Measurements from ENCODE around the gene POLR3F.
"Not testable (repeated sequence)": the region's sequence is repeated elsewhere in the genome, so short reads cannot be mapped to it uniquely, and the experiment has no call there.

POLR3F gene, protein sequence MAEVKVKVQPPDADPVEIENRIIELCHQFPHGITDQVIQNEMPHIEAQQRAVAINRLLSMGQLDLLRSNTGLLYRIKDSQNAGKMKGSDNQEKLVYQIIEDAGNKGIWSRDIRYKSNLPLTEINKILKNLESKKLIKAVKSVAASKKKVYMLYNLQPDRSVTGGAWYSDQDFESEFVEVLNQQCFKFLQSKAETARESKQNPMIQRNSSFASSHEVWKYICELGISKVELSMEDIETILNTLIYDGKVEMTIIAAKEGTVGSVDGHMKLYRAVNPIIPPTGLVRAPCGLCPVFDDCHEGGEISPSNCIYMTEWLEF

DNA sequence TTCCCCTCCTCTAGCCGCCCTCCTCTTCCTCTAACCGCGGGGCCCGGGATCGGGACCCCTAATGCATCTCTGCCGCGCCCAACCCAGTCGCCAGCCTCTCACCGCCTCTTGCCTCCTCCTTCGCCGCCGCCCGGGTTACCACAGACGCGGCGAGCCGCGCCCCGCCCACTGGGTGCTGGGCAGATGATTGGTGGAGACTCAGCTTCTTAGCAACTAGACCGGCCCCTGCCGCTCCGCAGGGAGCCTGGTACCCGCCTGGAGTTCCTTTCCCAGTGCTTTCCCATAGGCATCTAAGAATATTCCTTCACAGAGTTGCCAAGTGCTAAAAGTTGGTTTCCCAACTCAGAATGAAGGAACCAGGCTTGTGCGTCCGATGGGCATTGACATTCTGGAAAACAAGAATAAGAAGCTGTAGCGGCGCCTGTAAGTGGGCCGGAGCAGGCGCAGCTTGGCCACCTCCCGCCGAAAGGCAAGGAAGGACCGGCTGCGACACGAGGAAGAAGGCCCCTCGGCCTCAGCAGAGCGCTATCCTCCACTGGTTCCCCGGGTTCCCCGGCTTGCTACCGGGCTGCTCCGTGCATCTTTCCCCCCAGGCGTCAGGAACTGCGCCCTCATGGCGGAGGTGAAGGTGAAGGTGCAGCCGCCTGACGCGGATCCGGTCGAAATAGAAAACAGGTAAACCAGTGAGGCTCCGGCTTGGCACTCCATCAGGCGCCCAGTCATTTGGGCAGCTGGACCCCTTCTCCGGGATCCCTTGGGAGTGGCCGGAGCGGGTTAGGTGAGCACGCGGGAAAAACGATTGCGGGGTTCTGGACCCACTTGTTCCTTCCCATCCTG lies at the start of gene POLR3F, which contains the start of gene DZANK1:
POLR3F (plus strand) TSS at position 497 of the 837 bp plus-strand sequence; CDS start at position 614, 117 bp downstream.
DZANK1 (minus strand) TSS at position 137 of the 837 bp plus-strand sequence. CDS start 1,672 bp downstream, outside the sequence.
- peak; percentile 95 for DNase-seq

DNA sequence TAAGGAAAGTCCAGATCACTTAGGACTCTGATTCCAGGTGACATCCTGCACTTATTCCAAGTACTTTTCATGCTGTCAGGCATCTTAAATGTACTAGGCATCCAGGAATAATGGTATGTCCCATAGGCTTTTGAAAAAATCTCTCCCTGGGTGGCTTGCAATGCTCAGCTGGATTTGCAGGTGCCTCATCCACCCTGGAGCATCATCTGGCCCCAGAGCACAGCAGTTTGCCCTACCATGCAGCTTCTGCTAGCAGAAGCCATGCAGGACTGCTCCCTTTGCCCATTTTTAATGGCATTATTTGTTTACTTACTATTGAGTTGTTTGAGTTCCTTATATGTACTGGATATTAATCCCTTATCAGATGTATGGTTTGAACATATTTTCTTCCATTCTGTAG lies 45.6 kb upstream of the POLR3F start:
- DNase-seq, result no peak

DNA sequence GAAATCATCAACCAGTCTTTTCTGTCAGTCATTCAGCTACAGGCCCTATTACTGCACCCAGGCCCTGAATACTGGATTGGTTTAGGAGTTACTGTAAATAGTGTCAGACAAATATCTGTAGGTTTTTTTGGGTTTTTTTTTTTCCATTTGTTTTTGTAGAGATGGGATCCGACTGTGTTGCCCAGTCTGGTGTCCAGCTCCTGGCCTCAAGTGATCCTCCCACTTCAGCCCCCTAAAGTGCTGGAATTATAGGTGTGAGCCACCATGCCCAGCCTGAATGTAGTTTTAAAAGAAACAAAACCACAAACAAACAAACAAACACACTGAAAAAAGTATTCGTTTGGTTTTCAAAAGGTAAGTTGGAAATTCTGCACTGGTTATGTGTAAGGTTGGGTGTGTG lies 40.0 kb upstream of the POLR3F start:
- DNase-seq, result no peak

DNA sequence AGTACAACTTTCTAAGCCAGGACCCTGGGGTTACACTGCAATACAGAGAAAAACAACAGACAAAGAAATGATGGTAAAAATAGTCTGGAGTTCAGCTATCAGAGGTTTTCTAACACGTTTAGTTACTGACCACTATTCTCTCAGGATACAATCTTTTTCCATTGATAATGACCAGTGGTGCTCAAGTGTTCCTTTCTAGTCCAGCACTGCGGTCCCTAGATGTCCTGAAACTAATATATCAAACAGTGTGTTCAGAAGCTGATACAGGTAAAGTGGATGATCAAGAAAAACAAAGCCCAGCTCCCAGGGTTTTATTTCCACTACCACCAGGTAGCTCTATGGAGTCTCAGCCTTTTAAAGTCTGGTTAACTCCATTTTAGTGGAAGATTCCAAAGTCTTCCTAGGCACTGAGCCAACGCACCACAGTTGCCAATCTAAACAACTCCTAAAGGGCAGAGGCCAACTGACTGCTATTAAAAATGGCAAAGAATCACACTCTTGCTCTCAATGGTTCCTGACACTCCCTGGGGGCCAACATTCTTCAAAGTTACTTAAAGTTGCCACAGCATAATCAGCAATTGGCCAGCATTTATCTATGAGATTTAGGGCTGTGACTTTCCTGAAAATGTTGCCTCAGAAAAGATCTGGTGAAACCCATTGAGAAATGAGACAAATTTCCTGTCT lies 38.6 kb upstream of the POLR3F start:
- no peak for DNase-seq

DNA sequence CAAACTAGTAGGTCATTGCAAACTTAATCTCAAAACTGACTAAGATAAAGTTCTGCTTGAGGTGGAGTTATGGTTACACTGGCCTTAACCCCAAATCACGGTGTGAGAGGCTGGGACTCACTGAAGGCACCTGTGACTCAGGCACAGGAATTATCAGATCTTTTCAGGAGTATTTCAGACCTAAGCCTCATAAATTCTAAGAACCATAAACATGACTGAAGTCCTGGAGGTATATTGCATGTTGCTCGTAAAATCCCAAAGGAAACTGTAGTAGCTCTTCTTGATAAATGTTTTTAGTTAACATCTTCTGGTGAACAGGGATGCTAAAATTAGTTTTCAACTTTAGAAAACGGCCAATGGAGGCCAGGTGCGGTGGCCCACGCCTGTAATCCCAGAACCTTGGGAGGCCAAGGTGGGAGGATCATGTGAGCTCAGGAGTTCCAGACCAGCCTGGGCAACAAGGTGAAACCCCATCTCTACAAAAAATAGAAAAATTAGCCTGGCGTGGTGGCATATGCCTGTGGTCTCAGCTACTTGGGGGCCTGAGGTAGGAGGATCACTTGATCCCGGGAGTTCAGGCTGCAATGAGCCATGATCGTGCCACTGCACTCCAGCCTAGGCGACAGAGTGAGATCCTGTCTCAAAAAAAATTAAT lies 36.9 kb upstream of the POLR3F start:
- no peak for DNase-seq

DNA sequence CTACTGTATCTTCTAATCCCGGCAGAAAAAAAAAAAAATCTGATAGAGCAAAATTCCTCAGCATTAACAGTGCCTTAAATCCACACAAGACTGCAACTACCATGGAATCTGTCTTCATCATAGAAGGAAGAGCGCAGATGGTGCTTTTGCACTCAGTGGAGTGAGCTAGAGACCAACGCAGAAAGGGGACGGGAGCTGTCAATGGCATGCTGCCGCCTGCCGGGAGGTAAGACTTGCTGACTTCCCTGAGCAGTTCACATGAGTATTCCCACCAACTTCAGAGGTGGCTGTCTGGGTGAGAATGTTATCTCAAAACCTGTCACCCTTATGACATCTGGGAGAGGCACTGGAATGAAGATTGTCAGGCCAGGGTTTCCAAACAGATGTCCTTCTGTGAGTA lies 36.0 kb upstream of the POLR3F start:
- DNase-seq, result no peak

DNA sequence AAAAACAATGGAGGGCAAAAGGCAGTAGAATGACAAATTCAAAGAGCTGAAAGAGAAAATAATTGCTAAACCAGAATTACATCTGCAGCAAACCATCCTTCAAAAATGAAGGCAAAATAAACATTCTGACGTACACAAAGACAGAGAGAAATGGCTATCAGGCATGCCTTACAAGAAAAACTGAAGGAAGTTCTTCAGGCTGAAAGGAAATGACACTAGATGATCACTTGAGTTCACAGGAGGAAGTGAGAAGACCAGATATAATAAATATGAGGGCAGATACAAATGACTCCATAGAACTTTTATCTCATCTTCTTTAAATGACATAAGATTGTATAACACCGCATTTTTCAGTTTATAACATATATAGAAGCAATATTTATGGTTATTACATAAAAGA lies 30.3 kb upstream of the POLR3F start:
- DNase-seq, result no peak

DNA sequence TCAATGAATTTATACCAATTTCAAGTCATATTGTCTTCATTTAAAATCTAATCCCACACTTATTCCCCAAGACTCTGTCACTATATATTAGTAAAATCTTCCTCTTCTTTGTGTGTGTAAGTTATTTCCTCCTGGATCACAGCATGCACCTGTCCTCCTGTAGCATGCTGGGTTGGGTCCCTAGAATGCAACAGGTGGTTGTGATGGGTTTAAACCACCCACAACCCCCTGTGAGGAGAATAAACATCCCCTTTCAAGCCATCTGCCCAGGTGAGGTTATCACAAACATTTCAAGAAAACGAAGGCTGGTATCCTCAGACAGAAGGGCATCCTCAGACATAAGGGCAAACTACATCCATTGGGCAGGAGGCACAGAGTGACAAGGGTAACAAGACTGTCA lies 26.8 kb upstream of the POLR3F start:
- DNase-seq, result no peak

DNA sequence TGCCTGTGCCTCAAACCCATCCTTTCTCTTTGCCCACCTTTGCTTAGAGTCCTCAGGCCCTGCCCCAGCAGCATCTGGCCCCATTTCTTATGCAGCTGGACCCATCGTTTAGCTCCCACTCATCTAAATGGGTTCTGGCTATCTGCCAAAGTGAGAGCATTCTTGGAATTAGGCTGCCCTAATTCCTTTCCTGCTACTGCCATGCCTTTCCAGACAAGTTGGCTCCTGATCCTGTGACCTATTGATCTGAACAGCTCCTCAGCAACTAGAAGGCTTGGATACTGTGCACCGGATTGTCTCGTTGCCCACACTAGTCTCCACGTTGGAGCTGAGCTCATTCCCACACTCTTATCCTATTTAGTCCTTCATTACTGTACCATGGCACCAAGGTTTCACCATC lies 23.3 kb upstream of the POLR3F start:
- DNase-seq, result no peak

DNA sequence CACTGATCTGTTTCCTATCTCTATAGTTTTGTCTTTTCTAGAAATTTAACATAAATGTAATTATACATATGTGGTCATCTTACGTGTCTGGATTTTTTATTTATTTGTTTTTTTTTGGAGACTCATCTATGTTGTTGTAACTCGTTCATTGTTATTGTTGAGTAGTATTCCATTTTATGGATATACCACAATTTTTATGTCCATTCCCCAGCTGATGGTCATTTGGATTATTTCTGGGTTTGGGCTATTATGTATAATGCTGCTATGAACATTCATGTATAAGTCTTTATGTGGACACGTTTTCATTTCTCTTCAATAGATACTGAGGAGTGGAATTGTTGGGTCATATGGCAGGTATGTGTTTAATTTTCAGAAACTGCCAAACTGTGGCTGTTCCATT lies 10.6 kb upstream of the POLR3F start:
- DNase-seq, result no peak

DNA sequence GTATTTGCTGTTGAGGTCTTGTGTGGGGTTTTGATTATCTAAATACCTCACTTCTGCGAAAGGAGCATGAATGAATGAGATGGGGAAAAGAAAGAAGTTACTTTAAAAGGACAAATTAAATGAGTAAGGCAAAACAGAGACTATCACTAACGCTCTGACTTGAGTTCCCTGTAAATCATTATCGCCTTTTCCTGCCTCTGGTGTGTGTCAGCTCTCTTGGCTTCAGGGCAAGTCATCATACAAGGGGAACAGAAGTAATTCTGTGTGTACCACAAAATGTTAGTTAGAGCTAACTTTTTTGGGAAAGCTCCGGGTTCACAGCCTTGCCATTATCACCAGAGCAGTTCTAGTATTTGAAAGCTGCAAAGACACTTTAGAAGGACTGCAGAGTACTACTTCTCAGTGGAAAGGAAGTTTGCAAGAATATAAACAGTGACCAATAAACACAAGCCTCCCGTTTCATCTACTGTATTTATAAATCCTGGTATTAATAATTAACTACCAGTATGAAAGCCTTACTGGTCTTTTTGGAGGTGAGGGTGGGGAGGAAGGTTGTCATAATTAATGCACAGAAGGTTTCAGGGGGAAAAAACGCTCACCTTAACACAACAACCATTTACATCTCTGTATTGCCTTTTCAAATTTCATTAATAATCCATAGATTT lies 1.5 kb upstream of the POLR3F start:
- no peak for DNase-seq

DNA sequence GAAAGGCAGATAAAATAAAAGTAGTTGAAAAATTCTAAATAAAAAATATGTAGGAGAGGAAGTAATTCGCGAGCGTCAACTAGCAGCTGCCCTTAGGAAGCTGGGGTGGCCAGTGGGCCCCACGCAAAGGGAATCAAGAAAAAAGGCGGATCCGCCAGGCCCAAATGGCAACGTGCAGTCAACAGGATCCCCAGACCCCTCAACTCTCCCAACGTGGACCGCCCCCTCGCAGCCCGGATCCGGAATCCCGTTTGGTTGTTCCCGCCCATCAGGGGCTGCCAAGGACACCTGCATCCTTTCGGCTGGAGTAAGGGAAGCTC lies 656 bp upstream of the POLR3F start:
- no peak for DNase-seq

DNA sequence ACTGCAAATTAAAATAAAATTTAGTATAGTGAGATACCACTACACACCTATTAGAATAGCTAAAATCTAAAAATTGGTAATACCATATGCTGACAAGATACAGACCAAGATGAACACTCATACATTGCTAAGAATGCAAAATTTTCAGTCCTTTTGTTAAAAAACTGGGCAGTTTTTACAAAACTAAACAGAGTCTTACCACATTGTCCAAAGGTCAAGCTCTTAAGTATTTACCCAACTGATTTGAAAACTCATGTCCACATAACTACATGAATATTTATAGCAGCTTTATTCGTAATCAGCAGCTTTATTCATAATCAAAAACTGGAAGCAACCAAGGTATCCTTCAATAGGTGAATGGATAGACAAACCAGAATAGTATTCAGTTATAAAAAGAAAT lies 10.0 kb downstream of the POLR3F start:
- no peak for DNase-seq

DNA sequence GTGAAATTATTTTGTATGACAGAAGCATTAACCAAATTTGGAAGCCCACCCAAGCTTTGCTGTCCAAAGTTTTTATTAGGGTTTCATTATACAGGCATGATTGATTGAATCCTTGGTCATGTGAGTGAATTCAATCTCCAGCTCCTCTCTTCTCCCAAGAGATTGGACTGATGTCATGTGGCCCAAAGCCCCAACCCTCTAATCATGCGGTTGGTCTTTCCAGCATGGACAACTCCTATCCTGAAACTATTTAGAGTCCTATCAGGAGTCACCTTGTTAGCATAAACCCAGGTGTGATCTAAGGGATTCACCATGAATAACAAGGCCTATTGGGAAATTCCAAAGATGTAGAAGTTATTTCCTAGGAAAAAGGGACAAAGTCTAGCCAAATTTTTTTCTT lies 10.6 kb downstream of the POLR3F start:
- no peak for DNase-seq

DNA sequence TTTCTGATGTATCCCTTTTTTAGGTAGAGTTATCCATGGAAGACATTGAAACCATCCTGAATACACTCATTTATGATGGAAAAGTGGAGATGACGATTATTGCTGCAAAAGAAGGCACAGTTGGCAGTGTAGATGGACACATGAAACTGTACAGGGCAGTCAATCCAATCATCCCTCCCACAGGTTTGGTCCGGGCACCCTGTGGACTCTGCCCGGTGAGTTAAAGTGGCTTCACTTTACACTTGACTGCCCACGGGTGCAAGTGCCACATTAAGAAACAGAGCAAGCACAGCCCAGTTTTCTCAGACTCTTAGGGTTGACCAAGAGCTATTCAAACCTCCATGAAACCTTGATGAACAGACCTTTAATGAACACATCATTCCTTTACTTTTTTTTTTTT lies 14.4 kb downstream of the POLR3F start:
- DNase-seq, result no peak

DNA sequence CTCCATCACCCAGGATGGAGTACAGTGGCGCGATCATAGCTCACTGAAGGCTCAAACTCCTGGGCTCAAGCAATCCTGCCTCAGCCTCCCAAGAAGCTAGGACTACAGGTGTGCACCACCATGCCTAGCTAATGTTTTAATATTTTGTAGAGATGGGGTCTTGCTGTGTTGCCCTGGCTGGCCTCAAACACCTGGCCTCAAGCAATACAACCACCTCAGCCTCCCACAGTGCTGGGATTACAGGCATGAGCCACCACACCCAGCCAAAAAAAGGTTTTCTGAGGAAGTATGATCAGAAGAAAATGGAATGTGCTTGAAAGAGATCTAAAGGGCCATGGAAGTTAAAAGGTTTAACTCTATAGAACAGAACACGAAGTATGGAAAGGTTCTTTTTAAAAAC lies 21.1 kb downstream of the POLR3F start:
- DNase-seq, result no peak

DNA sequence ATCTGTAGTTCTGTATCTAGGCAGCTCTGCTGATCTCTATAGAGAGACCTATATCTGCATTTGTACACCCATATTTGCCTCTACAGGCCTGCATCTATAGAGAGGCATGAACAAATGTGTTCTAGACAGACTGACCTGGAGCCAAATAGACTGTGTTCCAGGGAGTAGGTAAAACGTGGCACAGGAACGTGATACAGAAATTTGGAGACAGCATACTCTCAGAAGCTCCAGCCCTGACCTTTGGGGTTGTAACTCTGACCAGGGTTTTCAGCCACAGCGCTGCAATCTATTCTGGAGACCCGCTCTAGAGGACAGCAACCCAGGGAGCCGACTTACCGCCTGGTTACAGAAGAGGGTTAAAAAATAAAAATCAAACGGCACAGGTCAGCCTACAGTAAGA lies 28.9 kb downstream of the POLR3F start:
- no peak for DNase-seq

DNA sequence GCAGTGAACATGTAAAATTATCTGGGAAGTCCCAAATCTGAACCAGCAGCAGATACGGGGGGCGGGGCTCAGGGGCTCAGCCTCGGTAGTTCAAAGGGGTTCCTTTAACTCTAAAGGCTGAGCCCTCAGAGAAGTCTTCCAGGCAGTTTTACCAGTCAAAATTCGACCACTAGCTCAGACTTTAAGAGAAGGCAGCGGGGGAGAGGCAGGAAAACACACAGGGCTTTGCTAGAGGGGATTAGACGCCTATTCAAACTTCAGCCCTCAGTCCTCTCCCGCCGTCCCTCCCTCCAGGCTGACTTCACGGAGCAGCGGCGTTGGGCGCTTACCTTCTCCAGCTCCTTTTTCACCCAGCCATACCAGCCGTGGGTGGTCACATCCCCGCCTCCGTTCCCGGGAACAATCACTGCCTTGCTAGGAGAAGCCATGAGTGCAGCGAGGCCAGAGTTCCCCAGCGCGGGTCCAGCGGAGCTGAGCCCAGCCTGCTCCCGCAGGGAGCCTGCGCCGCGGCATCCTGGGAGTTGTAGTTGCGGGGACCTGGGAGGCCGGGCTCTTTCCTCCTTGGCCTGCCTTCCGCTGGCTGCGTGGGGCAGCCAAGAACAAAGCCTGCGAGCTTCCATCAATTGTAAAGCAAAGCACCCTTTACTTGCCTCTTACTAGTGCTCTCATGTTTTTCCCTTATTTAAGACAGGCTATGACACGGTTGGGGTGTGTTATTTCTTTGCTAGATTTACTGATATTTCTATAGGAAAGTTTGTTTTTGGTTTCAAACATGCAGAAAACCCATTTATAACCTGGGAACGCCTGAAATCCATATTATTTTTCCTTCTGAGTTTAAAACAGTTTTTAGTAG lies 29.8 kb downstream of the POLR3F start, which contains the start of gene RBBP9:
RBBP9 (minus strand) TSS at position 486 of the 853 bp plus-strand sequence; CDS start at position 428, 58 bp downstream.
- DNase-seq, result peak; percentile 75

DNA sequence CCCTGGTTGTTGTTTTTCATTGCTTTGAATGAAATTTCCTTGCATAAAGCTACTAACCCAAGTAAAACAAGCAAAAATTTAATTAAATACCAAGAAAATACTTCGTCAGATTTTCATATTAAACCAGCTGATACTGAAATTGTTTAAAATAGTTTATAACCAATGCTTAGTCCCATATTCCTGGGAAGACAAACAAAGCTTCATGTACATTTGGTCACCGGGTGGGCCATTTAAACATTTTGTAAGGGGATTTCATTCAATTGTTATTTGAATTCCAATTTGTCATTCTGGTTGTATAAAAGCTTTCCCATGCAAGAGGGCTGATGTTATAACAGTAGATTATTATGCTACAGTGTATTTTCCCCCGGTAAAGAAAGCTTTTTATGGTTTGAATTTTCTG lies 30.4 kb downstream of the POLR3F start:
- no peak for DNase-seq

DNA sequence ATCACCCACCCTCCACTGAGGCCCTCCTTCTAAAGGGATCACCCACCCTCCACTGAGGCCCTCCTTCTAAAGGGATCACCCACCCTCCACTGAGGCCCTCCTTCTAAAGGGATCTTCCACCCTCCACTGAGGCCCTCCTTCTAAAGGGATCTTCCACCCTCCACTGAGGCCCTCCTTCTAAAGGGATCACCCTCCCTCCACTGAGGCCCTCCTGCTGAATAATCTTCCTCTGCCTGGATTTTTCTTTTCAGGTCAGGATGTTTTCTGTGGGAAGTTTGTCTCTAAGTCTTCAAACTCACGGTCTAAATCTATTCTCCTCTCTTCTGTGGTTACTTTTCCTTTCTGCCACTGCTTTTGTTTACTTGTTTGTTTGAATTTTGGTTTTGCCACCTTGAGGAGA lies 34.5 kb downstream of the POLR3F start:
- not testable (repeated sequence) for DNase-seq

DNA sequence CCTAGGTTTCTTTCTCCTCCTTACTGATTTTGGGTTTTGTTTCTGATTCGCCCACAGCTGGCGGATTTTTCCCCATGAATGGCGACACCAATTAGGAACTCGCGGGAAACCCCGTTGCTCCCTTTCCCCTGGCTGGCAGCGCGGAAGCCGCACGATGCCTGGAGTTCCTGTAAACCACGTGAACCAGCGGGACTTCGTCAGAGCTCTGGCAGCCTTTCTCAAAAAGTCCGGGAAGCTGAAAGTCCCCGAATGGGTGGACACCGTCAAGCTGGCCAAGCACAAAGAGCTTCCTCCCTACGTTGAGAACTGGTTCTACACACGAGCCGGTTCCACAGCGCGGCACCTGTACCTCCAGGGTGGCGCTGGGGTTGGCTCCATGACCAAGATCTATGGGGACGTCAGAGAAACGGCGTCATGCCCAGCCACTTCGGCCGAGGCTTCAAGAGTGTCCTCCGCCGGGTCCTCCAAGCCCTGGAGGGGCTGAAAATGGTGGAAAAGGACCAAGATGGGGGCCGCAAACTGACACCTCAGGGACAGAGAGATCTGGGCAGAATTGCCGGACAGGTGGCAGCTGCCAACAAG lies 37.4 kb downstream of the POLR3F start:
- no peak for DNase-seq
